Femur (tissue), 1 donor: ENCODE results near the gene ZNF620.
"Not testable (repeated sequence)": the region's sequence is repeated elsewhere in the genome, so short reads cannot be mapped to it uniquely, and the experiment has no call there.

Experiments used
- DNase-seq: peaks from one replicate; pipeline ENCODE4 v3.0.0-alpha.2; 2017

Gene ZNF620

DNA sequence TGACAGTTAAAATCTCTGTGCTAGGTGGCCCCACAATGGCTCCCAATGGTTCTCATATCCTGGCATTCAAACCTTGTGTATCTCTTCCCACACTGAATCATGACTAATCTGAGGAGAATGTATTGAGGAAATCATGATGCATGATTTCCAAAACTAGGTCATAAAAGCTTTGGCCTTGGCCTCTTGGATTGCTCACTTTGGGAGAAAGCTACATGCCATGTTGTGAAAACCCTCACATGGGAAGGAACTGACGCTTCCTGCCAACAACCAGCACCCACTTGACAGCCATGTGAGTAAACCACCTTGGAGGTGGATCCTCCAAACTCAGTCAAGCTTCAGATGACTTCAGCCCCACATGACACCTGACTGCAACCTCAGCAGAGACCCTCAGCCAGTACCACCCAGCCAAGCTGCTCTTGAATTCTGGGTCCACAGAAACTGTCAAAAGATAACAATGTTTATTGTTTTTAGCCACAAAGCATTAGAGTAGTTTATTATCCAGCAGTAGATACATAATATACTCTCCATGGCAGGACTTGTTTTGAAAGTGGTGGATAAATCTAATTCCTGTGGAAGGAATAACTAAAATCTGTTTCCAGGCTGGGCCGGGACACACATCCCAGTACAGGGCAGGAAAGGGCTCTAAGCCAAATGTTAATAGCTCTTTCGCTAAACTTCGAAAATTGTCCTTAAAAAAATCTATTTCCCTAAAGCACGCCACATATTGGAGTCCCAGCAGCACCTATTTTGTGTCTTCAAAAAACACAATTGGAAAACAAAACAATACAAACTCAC is 1.0 kb upstream of the ZNF620 start:
- no peak for DNase-seq

DNA sequence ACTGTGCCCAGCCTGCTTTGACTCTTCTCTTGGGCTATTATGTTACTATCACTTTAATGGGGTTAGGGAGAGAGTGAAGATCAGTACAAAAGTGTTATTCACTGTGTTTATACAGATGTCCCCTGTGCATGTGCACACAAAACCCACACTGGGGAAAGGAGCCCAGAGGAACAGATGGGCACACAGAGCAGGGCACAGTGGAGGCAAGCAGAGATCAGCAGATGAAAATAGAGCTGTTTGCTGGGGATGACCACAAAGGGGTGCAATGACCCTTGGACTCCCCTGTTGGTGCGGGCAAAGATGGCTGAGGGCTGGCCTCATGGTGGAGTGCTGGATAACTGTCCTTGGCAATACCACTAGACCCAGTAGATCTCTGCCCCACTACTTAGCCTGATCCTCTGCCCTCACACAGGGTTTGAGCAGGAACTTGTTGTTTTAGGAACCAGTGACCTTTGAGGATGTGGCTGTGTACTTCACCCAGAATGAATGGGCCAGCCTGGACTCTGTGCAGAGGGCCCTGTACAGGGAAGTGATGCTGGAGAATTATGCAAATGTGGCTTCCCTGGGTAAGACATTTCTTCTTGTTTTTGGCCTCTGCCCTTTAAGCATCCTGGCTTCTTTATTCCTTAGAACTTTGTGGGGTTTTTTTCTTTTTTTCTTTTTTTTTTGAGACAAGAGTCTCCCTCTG is 5.3 kb downstream of the ZNF620 start:
- no peak for DNase-seq

- no peak for DNase-seq
Observed at GRCh38 chr3:40516201-40516600, 10.4 kb downstream of the ZNF620 start.

GRCh38 chr3:40518067-40518466 is 12.2 kb downstream of the ZNF620 start:
- DNase-seq, result no peak

- no peak for DNase-seq
Observed at GRCh38 chr3:40518848-40519247, 13.0 kb downstream of the ZNF620 start.

- no peak for DNase-seq
Observed at GRCh38 chr3:40521254-40521653, 15.4 kb downstream of the ZNF620 start.

GRCh38 chr3:40523781-40524180 is 17.9 kb downstream of the ZNF620 start:
- DNase-seq, result no peak

- no peak for DNase-seq
Observed at GRCh38 chr3:40524222-40524567, 18.4 kb downstream of the ZNF620 start.

DNA sequence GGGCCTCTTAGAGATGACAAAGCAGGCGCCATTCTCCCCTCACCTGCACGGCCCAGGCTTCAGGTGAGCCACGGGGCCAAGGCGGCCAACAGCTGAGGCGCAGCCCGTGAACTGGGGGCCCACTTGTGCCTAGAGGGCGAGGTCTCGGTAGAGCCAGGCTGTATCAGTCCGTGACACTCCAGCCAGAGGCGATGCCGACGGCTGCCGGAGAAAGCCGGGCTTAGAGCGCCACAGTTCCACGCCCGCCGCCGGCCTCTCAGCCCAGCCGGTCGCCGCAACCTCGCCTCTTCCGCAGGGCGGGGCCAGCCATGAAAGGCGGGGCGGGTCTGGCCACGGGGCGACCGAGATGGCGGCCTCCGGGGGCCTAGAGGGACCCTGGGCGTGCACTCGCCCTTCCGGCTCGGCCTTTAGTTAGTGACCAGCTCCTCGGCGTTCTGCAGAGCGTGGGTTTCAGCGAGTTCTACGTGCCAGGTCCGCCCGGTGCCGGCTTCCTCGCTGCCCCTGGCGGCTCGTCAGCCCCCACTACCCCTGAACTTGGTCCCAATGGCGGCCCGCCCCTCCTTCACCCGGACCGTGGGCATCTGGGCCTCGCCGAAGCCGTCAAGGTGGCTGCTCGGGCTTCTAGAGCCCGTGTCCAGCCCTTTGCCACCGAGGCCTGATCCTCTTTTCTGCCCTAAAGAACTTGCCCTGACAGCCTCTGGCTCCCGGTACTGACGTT is 18.9 kb downstream of the ZNF620 start, which contains the start of gene ZNF621:
Gene ZNF621, plus strand, starts transcription at position 393 of the 718 bp plus-strand sequence. CDS start 881 bp downstream, outside the sequence.
- peak; percentile 93 for DNase-seq

DNA sequence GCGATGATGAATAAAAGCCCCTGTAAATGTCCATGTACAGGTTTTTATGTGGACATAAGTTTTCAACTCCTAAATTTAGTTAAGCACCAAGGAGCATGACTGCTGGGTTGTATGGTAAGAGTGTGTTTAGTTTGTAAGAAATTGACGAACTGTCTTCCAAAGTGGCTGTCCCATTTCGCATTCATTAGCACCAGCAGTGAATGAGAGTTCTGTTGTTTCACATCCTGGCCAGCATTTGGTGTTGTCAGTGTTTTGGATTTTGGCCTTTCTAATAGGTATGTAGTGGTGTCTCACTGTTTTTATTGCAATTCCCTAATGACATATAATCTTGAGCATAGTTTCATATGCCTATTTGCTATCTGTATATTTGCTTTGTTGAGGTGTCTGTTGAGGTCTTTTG is 22.6 kb downstream of the ZNF620 start:
- no peak for DNase-seq

DNA sequence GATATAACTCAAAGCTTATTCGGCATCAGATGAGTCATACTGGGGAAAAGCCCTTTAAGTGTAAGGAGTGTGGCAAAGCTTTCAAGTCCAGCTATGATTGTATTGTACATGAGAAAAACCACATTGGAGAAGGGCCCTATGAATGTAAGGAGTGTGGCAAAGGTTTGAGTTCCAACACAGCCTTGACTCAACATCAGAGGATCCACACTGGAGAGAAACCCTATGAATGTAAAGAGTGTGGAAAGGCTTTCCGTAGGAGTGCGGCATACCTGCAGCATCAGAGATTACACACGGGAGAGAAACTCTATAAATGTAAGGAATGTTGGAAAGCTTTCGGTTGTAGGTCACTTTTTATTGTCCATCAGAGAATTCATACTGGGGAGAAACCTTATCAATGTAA is 26.4 kb downstream of the ZNF620 start:
- no peak for DNase-seq

GRCh38 chr3:40534283-40534682 is 28.4 kb downstream of the ZNF620 start:
- no peak for DNase-seq

- DNase-seq, result peak; percentile 29
Observed at GRCh38 chr3:40546816-40547215, 41.0 kb downstream of the ZNF620 start.

DNA sequence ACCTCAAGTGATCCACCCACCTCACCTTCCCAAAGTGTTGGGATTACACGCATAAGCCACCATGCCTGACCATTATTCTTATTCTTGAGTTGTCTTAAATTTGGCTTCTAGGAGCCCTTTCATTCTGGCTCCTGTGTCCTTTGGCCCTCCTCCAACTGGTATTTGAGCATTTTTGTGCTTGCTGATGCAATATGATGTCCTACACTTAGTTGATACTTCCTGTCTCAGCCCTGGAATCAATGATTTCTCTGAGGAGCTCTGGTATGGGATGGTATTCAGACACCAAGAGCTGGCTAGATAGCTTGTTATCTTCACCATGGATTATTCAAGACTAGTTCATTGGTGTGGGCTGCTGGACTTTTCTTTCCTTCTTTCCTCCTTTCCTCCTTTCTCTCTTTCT is 44.3 kb downstream of the ZNF620 start:
- DNase-seq, result no peak

DNA sequence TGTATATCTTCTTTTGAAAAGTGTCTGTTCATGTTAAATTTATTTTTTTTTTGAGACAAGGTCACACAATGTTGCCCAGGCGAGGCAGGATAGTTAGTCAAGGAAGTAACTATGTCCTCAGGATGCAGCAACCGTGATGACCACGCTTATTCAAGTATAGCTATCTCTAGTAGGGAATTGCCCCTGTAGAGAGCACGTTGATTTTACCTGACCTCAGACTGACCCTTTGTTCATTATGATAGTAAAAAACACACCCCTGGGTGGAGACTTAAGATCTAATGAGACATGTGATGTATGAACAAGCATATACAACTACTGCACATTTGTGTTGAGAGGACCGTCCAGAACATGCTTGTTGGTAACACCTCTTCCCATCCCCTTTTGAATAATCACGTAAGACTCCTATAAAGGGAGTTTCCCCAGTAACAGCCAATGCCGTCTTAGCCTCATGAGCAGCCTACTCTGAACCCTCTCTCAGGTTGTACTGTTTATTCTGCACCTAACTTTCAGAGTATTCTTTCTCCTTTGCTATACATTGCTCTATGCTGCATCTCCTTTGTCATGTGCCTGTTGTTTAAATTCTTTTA is 51.8 kb downstream of the ZNF620 start:
- DNase-seq, result no peak

DNA sequence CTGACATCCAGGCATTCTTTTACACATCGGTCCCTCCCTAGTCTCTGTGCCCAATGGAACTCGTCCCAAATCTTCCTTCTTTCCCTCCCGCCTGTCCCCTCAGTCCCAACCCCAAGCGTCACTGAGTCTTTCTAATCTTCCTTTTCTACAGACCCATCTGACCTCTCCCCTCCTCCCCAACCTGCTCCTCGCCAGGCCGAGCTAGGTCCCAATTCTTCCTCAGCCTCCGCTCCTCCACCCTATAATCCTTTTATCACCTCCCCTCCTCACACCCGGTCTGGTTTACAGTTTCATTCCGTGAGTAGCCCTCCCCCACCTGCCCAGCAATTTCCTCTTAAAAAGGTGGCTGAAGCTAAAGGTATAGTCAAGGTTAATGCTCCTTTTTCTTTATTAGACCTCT is 56.6 kb downstream of the ZNF620 start:
- not testable (repeated sequence) for DNase-seq

- DNase-seq, result not testable (repeated sequence)
Observed at GRCh38 chr3:40565629-40566028, 59.8 kb downstream of the ZNF620 start.

DNA sequence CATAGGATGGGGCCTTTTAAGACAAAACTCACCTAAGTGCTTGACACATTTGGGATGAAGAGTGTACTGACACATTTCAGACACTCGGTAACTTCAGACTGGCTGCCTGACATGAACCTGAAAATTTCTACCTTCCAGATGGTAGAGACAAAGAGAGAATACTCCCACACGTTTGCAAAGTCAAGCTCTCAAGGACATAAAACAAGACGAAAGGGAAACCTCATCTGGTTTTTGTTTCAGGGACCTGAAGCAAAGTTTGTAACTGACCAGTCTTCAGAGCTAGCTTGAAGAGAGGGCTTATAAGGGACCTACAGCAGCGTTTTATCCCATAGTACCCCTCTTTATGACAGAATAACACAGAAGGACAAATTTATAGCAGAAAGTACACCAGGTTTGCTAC is 60.9 kb downstream of the ZNF620 start:
- no peak for DNase-seq
